Aorta (tissue), 5 donors: ENCODE results near the gene EGFR. TPM values are rescaled to one million over a fixed set of nuclear protein-coding genes. Genes with fewer than 3 reads are reported as not detected.

Source experiments
- ATAC-seq: fragments of 200-7000 bp; cut with Tn5 transposase; one replicate; pipeline ENCODE4 v1.9.1; 2022; ENCODE audit warnings: moderate library complexity; ENCODE audit not compliant: low FRiP score
- DNase-seq, 2 donors: peaks; one replicate each; pipeline ENCODE4 v3.0.0-alpha.2; 2020
- H3K27ac ChIP-seq, 2 donors: one replicate each; pipeline ENCODE4 v1.5.1; 2013; ENCODE audit warnings: low read length in 2 of 2, mild to moderate bottlenecking in 2 of 2, moderate library complexity in 2 of 2, control low read depth in 1 of 2, inconsistent platforms in 1 of 2, low read depth in 1 of 2
- H3K27me3 ChIP-seq, 2 donors: one replicate each; pipeline ENCODE4 v1.6.1; 2013; ENCODE audit warnings: control low read depth in 1 of 2, low read length in 1 of 2, mild to moderate bottlenecking in 1 of 2, moderate library complexity in 1 of 2; ENCODE audit not compliant: insufficient read depth in 2 of 2, control insufficient read depth in 1 of 2
- H3K36me3 ChIP-seq, 2 donors: one replicate each; pipeline ENCODE4 v1.6.1; 2013; ENCODE audit warnings: control low read depth in 1 of 2, low read length in 1 of 2, mild to moderate bottlenecking in 1 of 2; ENCODE audit not compliant: insufficient read depth in 2 of 2, control insufficient read depth in 1 of 2
- H3K4me1 ChIP-seq, 2 donors: one replicate each; pipeline ENCODE4 v1.6.1; 2013; ENCODE audit warnings: low read length in 2 of 2, control low read depth in 1 of 2, mild to moderate bottlenecking in 1 of 2, moderate library complexity in 1 of 2; ENCODE audit not compliant: insufficient read depth in 2 of 2, control insufficient read depth in 1 of 2
- H3K4me3 ChIP-seq, 2 donors: one replicate each; pipeline ENCODE4 v1.5.1; 2013; ENCODE audit warnings: low read length in 2 of 2, control low read depth in 1 of 2, mild to moderate bottlenecking in 1 of 2
- H3K9me3 ChIP-seq: one replicate; pipeline ENCODE4 v1.6.1; 2013; ENCODE audit warnings: mild to moderate bottlenecking, low read length; ENCODE audit not compliant: control insufficient read depth
- WGBS, 2 donors: extraction: QIAGEN DNeasy Blood & Tissue Kit; methylation state at CpG; one replicate each; pipeline ENCODE4 v1.1.7; 2013; 5-methylcytosine and 5-hydroxymethylcytosine counted together
- intact Hi-C, 2 donors: fragments of 100-400 bp; cut with DNase I; formaldehyde crosslinking; loops; one replicate each; pipeline versions ENCODE4 v1.14.2 to v1.15.0; 2022
- polyA plus RNA-seq, 2 donors: library from polyadenylated mRNA; stranded (reverse); fragments of 200-250 nt; gene quantifications; one replicate each; pipeline ENCODE4 v1.2.3, GENCODE V29; 2013
- total RNA-seq, 2 donors: library from RNA; stranded (reverse); fragmentation: NEBNext Ultra II Directional; extraction: Animal tissue kit (Norgen Biotek cat#: 25700); gene quantifications; one replicate each; pipeline ENCODE4 v1.2.1, GENCODE V29; 2021
- donor health status: healthy with polysubstance abuse.
- donor health status: Bipolar disorder and iron deficiency.
- donor health status: DM: no; HTN: no; CAD: no.
- donor health status: DM: no; HTN: no; CAD: no.
- donor health status: DM: yes; HTN: yes; CAD: no.

Gene EGFR
- total and polyA plus RNA-seq, 4 donors: 3.0 to 72.4 (median 40.9) TPM

GRCh38 chr7:55224111-55224510 is 205.3 kb downstream of the EGFR start:
- Histone ChIP-seq H3K9me3 (no peaks in the 10 kb centered on the region), H3K27me3 (no peaks in the 10 kb centered on the region), H3K27ac (no peak overlapping the region), H3K36me3 (no peaks in the 10 kb centered on the region), H3K4me3 (no peak overlapping the region), H3K4me1 (no peaks in the 10 kb centered on the region)
- WGBS, 2 donors: 86 to 93% methylated on average over 5 of the region's 5 CpGs
- no peak for DNase-seq
- ATAC-seq: no peak
- intact Hi-C loops: no loop called here

- H3K9me3 ChIP-seq: no peaks in the 10 kb centered on the region
- DNase-seq (no peak), ATAC-seq (no peak)
- H3K27me3 ChIP-seq: no peaks in the 10 kb centered on the region
- WGBS, 2 donors: 87 to 94% methylated on average over 2 of the region's 2 CpGs
- no peaks in the 10 kb centered on the region for H3K36me3 ChIP-seq
- no peak overlapping the region for H3K27ac ChIP-seq
- intact Hi-C loops: no loop called here
- no peak overlapping the region for H3K4me3 ChIP-seq
- no peaks in the 10 kb centered on the region for H3K4me1 ChIP-seq
Measured at GRCh38 chr7:55224810-55225209, 206.0 kb downstream of the EGFR start.

GRCh38 chr7:55230014-55230413 is 211.2 kb downstream of the EGFR start:
- Histone ChIP-seq H3K36me3 (no peaks in the 10 kb centered on the region), H3K4me3 (no peak overlapping the region), H3K4me1 (no peaks in the 10 kb centered on the region), H3K27ac (no peak overlapping the region), H3K9me3 (no peaks in the 10 kb centered on the region), H3K27me3 (no peaks in the 10 kb centered on the region)
- no peak for DNase-seq
- ATAC-seq: no peak
- WGBS, 2 donors: 75 to 80% methylated on average over 1 of the region's 1 CpG
- intact Hi-C loops: no loop called here

- H3K4me3 ChIP-seq: no peak overlapping the region
- H3K27ac ChIP-seq: no peak overlapping the region
- ATAC-seq (no peak), DNase-seq (no peak)
- no peaks in the 10 kb centered on the region for H3K36me3 ChIP-seq
- H3K9me3 ChIP-seq: no peaks in the 10 kb centered on the region
- intact Hi-C loops: no loop called here
- WGBS, 2 donors: 87 to 88% methylated on average over 7 of the region's 7 CpGs
- no peaks in the 10 kb centered on the region for H3K27me3 ChIP-seq
- no peaks in the 10 kb centered on the region for H3K4me1 ChIP-seq
Measured at GRCh38 chr7:55231736-55232280, 213.0 kb downstream of the EGFR start.

- ATAC-seq (no peak), DNase-seq (no peak)
- H3K36me3 ChIP-seq: no peaks in the 10 kb centered on the region
- H3K4me1 ChIP-seq: no peaks in the 10 kb centered on the region
- intact Hi-C loops: no loop called here
- H3K27me3 ChIP-seq: no peaks in the 10 kb centered on the region
- H3K27ac ChIP-seq: no peak overlapping the region
- H3K4me3 ChIP-seq: no peak overlapping the region
- WGBS, 2 donors: 91 to 92% methylated on average over 7 of the region's 7 CpGs
- no peaks in the 10 kb centered on the region for H3K9me3 ChIP-seq
Measured at GRCh38 chr7:55233001-55233400, 214.2 kb downstream of the EGFR start.

- Histone ChIP-seq H3K4me3 (no peak overlapping the region), H3K27me3 (no peaks in the 10 kb centered on the region), H3K27ac (no peak overlapping the region), H3K4me1 (no peaks in the 10 kb centered on the region), H3K9me3 (no peaks in the 10 kb centered on the region), H3K36me3 (no peaks in the 10 kb centered on the region)
- DNase-seq: no peak
- intact Hi-C loops: no loop called here
- no peak for ATAC-seq
- 87 to 92% methylated on average over 11 of the region's 11 CpGs for WGBS, 2 donors
Measured at GRCh38 chr7:55234408-55234807, 215.6 kb downstream of the EGFR start.

GRCh38 chr7:55235115-55235514 is 216.3 kb downstream of the EGFR start:
- 87 to 92% methylated on average over 14 of the region's 14 CpGs for WGBS, 2 donors

GRCh38 chr7:55235801-55236200 is 217.0 kb downstream of the EGFR start:
- DNase-seq (no peak), ATAC-seq (no peak)
- Histone ChIP-seq H3K27ac (no peak overlapping the region), H3K36me3 (no peaks in the 10 kb centered on the region), H3K27me3 (no peaks in the 10 kb centered on the region), H3K4me3 (no peak overlapping the region), H3K4me1 (no peaks in the 10 kb centered on the region), H3K9me3 (no peaks in the 10 kb centered on the region)
- intact Hi-C loops: no loop called here
- 86 to 89% methylated on average over 6 of the region's 6 CpGs for WGBS, 2 donors

More at GRCh38 chr7:55235115-55235514, 216.3 kb downstream of the EGFR start:
- no peak for ATAC-seq
- DNase-seq: no peak
- H3K4me3 ChIP-seq: no peak overlapping the region
- no peaks in the 10 kb centered on the region for H3K4me1 ChIP-seq
- intact Hi-C loops: no loop called here
- no peaks in the 10 kb centered on the region for H3K36me3 ChIP-seq
- H3K27me3 ChIP-seq: no peaks in the 10 kb centered on the region
- no peaks in the 10 kb centered on the region for H3K9me3 ChIP-seq
- H3K27ac ChIP-seq: no peak overlapping the region

GRCh38 chr7:55236476-55236875 is 217.7 kb downstream of the EGFR start:
- Histone ChIP-seq H3K4me1 (no peaks in the 10 kb centered on the region), H3K36me3 (no peaks in the 10 kb centered on the region), H3K9me3 (no peaks in the 10 kb centered on the region), H3K4me3 (no peak overlapping the region), H3K27ac (no peak overlapping the region), H3K27me3 (no peaks in the 10 kb centered on the region)
- WGBS, 2 donors: 88 to 92% methylated on average over 8 of the region's 8 CpGs
- DNase-seq (no peak), ATAC-seq (no peak)
- intact Hi-C loops: no loop called here
